Panc1 (cell line): ENCODE measurements around the gene ARID4B.
A peak's percentile ranks its signal among the peaks of the same experiment; 100 is the strongest.

ENCODE experiments used
- POLR2AphosphoS5 ChIP-seq: IDR thresholded peaks from 2 replicates; pipeline ENCODE4 v1.6.1; 2012; ENCODE audit warnings: mild to moderate bottlenecking, low read depth, low read length, moderate library complexity
- SIN3A ChIP-seq: IDR thresholded peaks from 2 replicates; pipeline ENCODE4 v1.6.1; 2012; ENCODE audit warnings: low read depth, mild to moderate bottlenecking, low read length, moderate library complexity, borderline replicate concordance; ENCODE audit not compliant: insufficient read depth
- TCF7L2 ChIP-seq: IDR thresholded peaks from 2 replicates; pipeline ENCODE4 v1.6.1; 2011; ENCODE audit warnings: mild to moderate bottlenecking, low read depth, low read length, inconsistent platforms
- TF ChIP-seq, protein P1 (sequence below): fragments of 450-650 bp; IDR thresholded peaks from 2 replicates; pipeline ENCODE4 v1.5.1; 2017; ENCODE audit warnings: mild to moderate bottlenecking
- TF ChIP-seq, protein P2 (sequence below), 2 experiments: IDR thresholded peaks; 2 replicates each; pipeline ENCODE4 v1.6.1; 2011 to 2012; ENCODE audit warnings: low read depth in 2 of 2, control low read depth in 1 of 2, low read length in 1 of 2, mild to moderate bottlenecking in 1 of 2, moderate library complexity in 1 of 2; ENCODE audit not compliant: insufficient read depth in 1 of 2

DNA sequence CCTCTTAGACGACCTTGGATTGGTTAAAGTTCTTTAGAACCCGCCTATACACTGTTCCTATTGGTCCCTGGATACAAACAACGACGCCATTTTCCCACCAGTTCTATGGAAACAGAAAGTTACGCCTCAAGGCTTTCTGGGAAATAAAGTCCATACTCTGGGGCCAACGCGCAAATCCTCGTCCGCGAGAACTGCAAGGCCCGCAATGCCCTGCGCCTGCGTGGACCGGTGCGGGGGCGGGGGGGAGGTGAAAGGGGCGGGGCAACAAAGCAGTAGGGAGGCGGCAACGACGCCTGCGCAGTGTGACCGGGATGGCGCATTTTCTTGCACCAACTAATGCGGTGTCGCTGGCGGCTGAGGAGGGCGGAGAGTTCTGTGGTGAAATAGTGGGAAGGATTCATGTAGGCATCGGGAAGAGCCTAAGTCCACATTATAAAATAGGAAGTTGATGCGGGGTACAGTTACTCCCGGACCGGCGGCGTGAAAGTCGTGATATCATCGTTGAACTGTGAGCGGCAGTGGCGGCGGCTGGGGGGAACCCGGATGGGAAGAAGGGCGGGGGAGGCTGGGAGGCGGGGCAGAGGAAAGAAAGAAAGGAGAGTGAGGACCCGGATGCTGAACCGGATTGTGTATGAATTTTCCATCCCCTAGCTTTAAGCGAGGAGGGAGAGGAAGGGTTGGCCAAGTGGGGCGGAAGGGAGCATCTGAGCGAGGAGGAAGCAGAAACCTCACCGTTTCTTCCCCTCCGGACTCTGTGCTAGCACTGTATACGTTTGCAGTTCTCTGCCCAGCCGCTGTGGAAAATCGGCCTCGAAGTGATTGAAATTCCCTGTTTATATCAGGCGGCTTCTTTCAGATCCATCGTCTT lies 526 bp upstream of the ARID4B start, which contains the start of gene GGPS1:
- TF ChIP-seq, protein P1, sequence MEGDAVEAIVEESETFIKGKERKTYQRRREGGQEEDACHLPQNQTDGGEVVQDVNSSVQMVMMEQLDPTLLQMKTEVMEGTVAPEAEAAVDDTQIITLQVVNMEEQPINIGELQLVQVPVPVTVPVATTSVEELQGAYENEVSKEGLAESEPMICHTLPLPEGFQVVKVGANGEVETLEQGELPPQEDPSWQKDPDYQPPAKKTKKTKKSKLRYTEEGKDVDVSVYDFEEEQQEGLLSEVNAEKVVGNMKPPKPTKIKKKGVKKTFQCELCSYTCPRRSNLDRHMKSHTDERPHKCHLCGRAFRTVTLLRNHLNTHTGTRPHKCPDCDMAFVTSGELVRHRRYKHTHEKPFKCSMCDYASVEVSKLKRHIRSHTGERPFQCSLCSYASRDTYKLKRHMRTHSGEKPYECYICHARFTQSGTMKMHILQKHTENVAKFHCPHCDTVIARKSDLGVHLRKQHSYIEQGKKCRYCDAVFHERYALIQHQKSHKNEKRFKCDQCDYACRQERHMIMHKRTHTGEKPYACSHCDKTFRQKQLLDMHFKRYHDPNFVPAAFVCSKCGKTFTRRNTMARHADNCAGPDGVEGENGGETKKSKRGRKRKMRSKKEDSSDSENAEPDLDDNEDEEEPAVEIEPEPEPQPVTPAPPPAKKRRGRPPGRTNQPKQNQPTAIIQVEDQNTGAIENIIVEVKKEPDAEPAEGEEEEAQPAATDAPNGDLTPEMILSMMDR, result no peak
- peak; percentile 89 for TF ChIP-seq POLR2AphosphoS5
- TF ChIP-seq TCF7L2, result 0 out of 2 replicates have a peak, but pooled peaks have one; percentile 39
- peak; percentile 19; the same call in 1 of the 2 replicates for TF ChIP-seq SIN3A
- TF ChIP-seq, protein P2, sequence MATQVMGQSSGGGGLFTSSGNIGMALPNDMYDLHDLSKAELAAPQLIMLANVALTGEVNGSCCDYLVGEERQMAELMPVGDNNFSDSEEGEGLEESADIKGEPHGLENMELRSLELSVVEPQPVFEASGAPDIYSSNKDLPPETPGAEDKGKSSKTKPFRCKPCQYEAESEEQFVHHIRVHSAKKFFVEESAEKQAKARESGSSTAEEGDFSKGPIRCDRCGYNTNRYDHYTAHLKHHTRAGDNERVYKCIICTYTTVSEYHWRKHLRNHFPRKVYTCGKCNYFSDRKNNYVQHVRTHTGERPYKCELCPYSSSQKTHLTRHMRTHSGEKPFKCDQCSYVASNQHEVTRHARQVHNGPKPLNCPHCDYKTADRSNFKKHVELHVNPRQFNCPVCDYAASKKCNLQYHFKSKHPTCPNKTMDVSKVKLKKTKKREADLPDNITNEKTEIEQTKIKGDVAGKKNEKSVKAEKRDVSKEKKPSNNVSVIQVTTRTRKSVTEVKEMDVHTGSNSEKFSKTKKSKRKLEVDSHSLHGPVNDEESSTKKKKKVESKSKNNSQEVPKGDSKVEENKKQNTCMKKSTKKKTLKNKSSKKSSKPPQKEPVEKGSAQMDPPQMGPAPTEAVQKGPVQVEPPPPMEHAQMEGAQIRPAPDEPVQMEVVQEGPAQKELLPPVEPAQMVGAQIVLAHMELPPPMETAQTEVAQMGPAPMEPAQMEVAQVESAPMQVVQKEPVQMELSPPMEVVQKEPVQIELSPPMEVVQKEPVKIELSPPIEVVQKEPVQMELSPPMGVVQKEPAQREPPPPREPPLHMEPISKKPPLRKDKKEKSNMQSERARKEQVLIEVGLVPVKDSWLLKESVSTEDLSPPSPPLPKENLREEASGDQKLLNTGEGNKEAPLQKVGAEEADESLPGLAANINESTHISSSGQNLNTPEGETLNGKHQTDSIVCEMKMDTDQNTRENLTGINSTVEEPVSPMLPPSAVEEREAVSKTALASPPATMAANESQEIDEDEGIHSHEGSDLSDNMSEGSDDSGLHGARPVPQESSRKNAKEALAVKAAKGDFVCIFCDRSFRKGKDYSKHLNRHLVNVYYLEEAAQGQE (IDR thresholded peaks at IDR 0.05; ENCODE audit: insufficient read depth in 1 of 2, low read depth in 2 of 2, low read length in 1 of 2), result no peak
